Vagina (tissue), 2 donors: ENCODE results near the gene MOV10L1. TPM values are rescaled to one million over a fixed set of nuclear protein-coding genes. Genes with fewer than 3 reads are reported as not detected.
A peak's percentile ranks its signal among the peaks of the same experiment; 100 is the strongest.

Source experiments
- DNase-seq, 2 donors: peaks; one replicate each; pipeline ENCODE4 v3.0.0-alpha.2; 2017; ENCODE audit errors: extremely low spot score in 2 of 2
- H3K27ac ChIP-seq: fragments of 200-600 bp; sonication (generic); one replicate; pipeline ENCODE4 v1.5.1; 2019
- H3K27me3 ChIP-seq: fragments of 200-600 bp; sonication (generic); one replicate; pipeline ENCODE4 v1.5.1; 2019
- H3K36me3 ChIP-seq, 2 donors: fragments of 200-600 bp; sonication (generic); one replicate each; pipeline ENCODE4 v1.5.1; 2017 to 2019
- H3K4me1 ChIP-seq: fragments of 200-600 bp; sonication (generic); one replicate; pipeline ENCODE4 v1.5.1; 2019
- H3K4me3 ChIP-seq, 2 donors: fragments of 200-600 bp; sonication (generic); 1 replicate in 1 of 2; 2 replicates in 1 of 2; pipeline ENCODE4 v1.5.1; 2016 to 2019
- H3K9me3 ChIP-seq: fragments of 200-600 bp; sonication (generic); one replicate; pipeline ENCODE4 v1.5.1; 2019
- CTCF ChIP-seq, 3 experiments: fragments of 450-650 bp in 2 of 3; fragments of 200-600 bp in 1 of 3; sonication (generic) in 1 of 3; IDR thresholded peaks; one replicate each; pipeline ENCODE4 v1.5.1; 2017 to 2019; ENCODE audit warnings: antibody characterized with exemption in 3 of 3, mild to moderate bottlenecking in 2 of 3, moderate library complexity in 2 of 3
- POLR2A ChIP-seq, 2 donors: fragments of 450-650 bp; IDR thresholded peaks; one replicate each; pipeline ENCODE4 v1.6.1; 2017; ENCODE audit warnings: antibody characterized with exemption in 2 of 2, mild to moderate bottlenecking in 2 of 2, moderate library complexity in 2 of 2
- POLR2AphosphoS5 ChIP-seq, 2 donors: sonication (generic); formaldehyde crosslinking; IDR thresholded peaks; one replicate each; pipeline ENCODE4 v1.9.0; 2017; ENCODE audit warnings: antibody characterized with exemption in 2 of 2, mild to moderate bottlenecking in 2 of 2, low read depth in 1 of 2; ENCODE audit not compliant: insufficient read depth in 1 of 2
- intact Hi-C: fragments of 100-400 bp; cut with DNase I; formaldehyde crosslinking; loops from one replicate; pipeline ENCODE4 v1.15.1; 2023
- total RNA-seq: library from RNA; depleted of rRNA; stranded (reverse); fragments of >200 nt; gene quantifications from one replicate; pipeline ENCODE4 v1.2.3, GENCODE V29; 2016

Gene MOV10L1
- total RNA-seq, 1 donor from 2014 or later, result 0.98 TPM

GRCh38 chr22:50157709-50158375, 68.0 kb downstream of the MOV10L1 start:
- H3K36me3 ChIP-seq, result no peaks in the 10 kb centered on the region
- H3K9me3 ChIP-seq, result no peaks in the 10 kb centered on the region
- TF ChIP-seq CTCF (IDR thresholded peaks at IDR 0.05) (no peak), POLR2AphosphoS5 (IDR thresholded peaks at IDR 0.05; ENCODE audit: insufficient read depth in 1 of 2, low read depth in 1 of 2) (peak; percentile 34 to 37)
- no peaks in the 10 kb centered on the region for H3K27me3 ChIP-seq
- no peak overlapping the region for H3K27ac ChIP-seq
- no peak for DNase-seq
- no peaks in the 10 kb centered on the region for H3K4me1 ChIP-seq
- H3K4me3 ChIP-seq, result no peak overlapping the region
- intact Hi-C loops, result no loop called here

DNA sequence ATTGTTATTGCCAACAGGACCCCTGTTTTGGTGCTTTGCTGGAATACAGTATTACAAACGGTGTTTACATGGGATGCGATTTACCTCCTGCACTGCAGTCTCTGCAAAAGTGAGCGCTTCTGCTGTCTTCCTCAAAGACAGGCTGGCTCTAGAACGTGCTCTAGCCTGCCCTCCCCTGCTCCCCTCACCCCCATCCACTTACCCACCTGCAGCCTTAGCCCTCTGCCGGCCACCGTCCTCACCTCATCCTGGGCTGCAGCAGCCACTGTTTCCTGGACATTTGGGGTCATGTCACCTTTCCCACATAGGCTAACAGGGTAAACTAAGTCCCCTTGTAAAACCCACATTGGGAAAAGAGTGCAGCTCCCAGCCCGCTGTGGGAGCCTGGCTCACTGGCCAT, 71.1 kb downstream of the MOV10L1 start:
- Histone ChIP-seq H3K27ac (no peak overlapping the region), H3K4me1 (no peaks in the 10 kb centered on the region), H3K9me3 (no peaks in the 10 kb centered on the region), H3K4me3 (no peak overlapping the region), H3K27me3 (no peaks in the 10 kb centered on the region), H3K36me3 (no peaks in the 10 kb centered on the region)
- no peak for DNase-seq
- intact Hi-C loops, result no loop called here
- no peak for TF ChIP-seq POLR2A (IDR thresholded peaks at IDR 0.05)
- no peak for TF ChIP-seq POLR2AphosphoS5 (IDR thresholded peaks at IDR 0.05; ENCODE audit: insufficient read depth in 1 of 2, low read depth in 1 of 2)
- TF ChIP-seq CTCF (IDR thresholded peaks at IDR 0.05), result no peak

DNA sequence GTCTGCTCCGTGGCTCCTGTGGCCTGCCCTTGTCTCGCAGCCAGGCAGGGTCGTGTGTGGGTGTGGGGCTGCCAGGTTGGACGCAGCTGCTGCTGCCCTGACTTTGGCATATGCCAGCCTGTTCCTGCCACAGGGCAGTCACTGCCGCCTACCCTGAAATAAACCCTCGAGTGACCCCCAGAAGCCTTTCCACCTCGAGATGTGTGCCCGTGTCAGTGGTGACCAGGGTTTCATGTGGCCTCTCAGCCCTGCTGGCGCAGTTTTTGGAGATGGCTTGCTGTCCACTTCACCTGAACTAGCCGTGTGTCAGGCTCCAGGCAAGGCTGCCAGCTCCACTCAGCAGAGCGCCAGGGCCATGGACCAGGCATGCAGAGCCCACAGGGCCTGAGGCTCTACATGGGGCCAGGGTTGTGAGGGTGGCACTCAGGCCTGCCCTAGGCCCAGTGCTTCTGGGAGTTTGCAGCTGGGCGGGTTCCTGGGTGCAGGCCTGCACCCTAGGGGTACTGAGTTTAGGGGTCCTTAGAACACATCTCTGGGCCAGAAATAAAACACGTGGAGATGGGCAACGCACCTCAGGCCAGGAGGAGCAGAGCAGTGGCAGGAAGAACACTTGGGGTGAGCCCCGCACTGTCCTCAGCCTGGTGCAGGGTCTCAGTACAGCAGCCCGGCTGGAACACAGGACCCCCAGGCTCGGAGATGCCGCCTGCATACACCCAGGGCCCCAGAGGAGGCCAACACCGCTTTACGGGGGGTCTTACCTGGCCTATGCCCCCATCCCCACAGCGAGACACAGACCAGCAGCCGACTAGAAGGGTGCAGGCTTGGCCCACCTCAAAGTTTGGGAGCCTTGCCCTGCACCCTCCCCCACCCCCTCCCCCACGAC, 71.9 kb downstream of the MOV10L1 start:
- no peak overlapping the region for H3K27ac ChIP-seq
- H3K4me1 ChIP-seq, result no peaks in the 10 kb centered on the region
- no peaks in the 10 kb centered on the region for H3K27me3 ChIP-seq
- H3K4me3 ChIP-seq, result no peak overlapping the region
- TF ChIP-seq CTCF (IDR thresholded peaks at IDR 0.05) (no peak), POLR2AphosphoS5 (IDR thresholded peaks at IDR 0.05; ENCODE audit: insufficient read depth in 1 of 2, low read depth in 1 of 2) (no peak), POLR2A (IDR thresholded peaks at IDR 0.05) (no peak)
- H3K9me3 ChIP-seq, result no peaks in the 10 kb centered on the region
- DNase-seq, result no peak
- no peaks in the 10 kb centered on the region for H3K36me3 ChIP-seq
- intact Hi-C loops, result no loop called here

GRCh38 chr22:50162391-50162956, 72.7 kb downstream of the MOV10L1 start:
- no peak for TF ChIP-seq POLR2A (IDR thresholded peaks at IDR 0.05)
- no peak for TF ChIP-seq CTCF (IDR thresholded peaks at IDR 0.05)
- H3K36me3 ChIP-seq, result no peaks in the 10 kb centered on the region
- H3K9me3 ChIP-seq, result no peaks in the 10 kb centered on the region
- intact Hi-C loops, result no loop called here
- no peak overlapping the region for H3K4me3 ChIP-seq
- no peak for DNase-seq
- no peaks in the 10 kb centered on the region for H3K4me1 ChIP-seq
- no peak overlapping the region for H3K27ac ChIP-seq
- no peaks in the 10 kb centered on the region for H3K27me3 ChIP-seq
